ENCODE measurements around the gene RFFL. TPM values are rescaled to one million over a fixed set of nuclear protein-coding genes. Genes with fewer than 3 reads are reported as not detected.

The RFFL gene
- polyA plus RNA-seq, 2 of the 4 experiments (the other 2 are of a cell fraction): 22.7 to 35.5 TPM

DNA sequence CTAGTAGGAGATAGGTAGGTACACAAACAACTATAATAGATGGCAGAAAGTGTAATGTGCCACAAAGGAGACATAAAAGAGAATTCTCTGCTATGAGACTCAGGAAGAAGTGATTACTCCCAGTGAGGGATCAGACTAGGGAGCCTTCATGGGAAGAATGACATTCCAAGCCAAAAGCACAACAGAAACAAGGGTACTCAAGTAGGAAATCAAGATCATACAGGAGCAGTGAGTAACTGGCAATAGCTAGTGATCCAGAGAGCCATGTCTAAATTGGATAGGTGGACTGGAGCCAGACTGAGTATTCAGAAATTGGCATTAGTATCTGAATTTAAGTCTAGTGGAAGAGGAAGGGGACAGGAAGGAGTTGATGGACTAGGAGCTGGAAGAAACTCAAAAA, 10.7 kb downstream of the RFFL start:
- CTCF ChIA-PET: interaction anchor here (1.3 to 3.3 kb wide), 7 partner anchors 8 to 67 kb away, joined by 3 to 11 read pairs (median 4); partner anchors contain the start of genes RAD51D and RFFL
- H3K9me3 ChIP-seq: no peaks in the 10 kb centered on the region
- H3K4me3 ChIP-seq: no peak overlapping the region
- ATAC-seq (peak in 1 of 2 experiments; percentile 11; a peak in 1 of 6 replicates), FAIRE-seq (no peak), DNase-seq (ENCODE audit: low read depth in 1 of 2, low spot score in 1 of 2) (no peak)
- H3K4me2 ChIP-seq: peak overlapping the region; percentile 62
- TF ChIP-seq HOXB5 (CRISPR knock-in tag; IDR thresholded peaks at IDR 0.05): no peak
- TF ChIP-seq RFX5 (IDR thresholded peaks at IDR 0.05): no peak
- no peak for TF ChIP-seq JUNB (IDR thresholded peaks at IDR 0.05)
- TF ChIP-seq, protein P1, sequence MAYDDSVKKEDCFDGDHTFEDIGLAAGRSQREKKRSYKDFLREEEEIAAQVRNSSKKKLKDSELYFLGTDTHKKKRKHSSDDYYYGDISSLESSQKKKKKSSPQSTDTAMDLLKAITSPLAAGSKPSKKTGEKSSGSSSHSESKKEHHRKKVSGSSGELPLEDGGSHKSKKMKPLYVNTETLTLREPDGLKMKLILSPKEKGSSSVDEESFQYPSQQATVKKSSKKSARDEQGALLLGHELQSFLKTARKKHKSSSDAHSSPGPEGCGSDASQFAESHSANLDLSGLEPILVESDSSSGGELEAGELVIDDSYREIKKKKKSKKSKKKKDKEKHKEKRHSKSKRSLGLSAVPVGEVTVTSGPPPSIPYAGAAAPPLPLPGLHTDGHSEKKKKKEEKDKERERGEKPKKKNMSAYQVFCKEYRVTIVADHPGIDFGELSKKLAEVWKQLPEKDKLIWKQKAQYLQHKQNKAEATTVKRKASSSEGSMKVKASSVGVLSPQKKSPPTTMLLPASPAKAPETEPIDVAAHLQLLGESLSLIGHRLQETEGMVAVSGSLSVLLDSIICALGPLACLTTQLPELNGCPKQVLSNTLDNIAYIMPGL (CRISPR knock-in tag; IDR thresholded peaks at IDR 0.05; ENCODE audit: borderline replicate concordance): no peak
- no peak for TF ChIP-seq EHMT2 (IDR thresholded peaks at IDR 0.05; ENCODE audit: low read depth)
- TF ChIP-seq MYC (IDR thresholded peaks at IDR 0.05; ENCODE audit: borderline replicate concordance, low read length): no peak
- TF ChIP-seq, protein P2, sequence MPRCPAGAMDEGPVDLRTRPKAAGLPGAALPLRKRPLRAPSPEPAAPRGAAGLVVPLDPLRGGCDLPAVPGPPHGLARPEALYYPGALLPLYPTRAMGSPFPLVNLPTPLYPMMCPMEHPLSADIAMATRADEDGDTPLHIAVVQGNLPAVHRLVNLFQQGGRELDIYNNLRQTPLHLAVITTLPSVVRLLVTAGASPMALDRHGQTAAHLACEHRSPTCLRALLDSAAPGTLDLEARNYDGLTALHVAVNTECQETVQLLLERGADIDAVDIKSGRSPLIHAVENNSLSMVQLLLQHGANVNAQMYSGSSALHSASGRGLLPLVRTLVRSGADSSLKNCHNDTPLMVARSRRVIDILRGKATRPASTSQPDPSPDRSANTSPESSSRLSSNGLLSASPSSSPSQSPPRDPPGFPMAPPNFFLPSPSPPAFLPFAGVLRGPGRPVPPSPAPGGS (IDR thresholded peaks at IDR 0.05): no peak
- TF ChIP-seq CHD4 (IDR thresholded peaks at IDR 0.05; ENCODE audit: borderline replicate concordance): no peak
- no peak for TF ChIP-seq FOXS1 (CRISPR knock-in tag; IDR thresholded peaks at IDR 0.05)
- no peak for TF ChIP-seq E2F6 (IDR thresholded peaks at IDR 0.05; ENCODE audit: borderline replicate concordance, low read depth)
- TF ChIP-seq CBX8 (IDR thresholded peaks at IDR 0.05): no peak
- TF ChIP-seq PHF8 (IDR thresholded peaks at IDR 0.05; ENCODE audit: borderline replicate concordance, low read depth): no peak
- TF ChIP-seq, protein P3, sequence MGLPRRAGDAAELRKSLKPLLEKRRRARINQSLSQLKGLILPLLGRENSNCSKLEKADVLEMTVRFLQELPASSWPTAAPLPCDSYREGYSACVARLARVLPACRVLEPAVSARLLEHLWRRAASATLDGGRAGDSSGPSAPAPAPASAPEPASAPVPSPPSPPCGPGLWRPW (IDR thresholded peaks at IDR 0.05): no peak
- TF ChIP-seq MAFK (IDR thresholded peaks at IDR 0.05; ENCODE audit: partially characterized antibody): no peak
- TF ChIP-seq, protein P4, sequence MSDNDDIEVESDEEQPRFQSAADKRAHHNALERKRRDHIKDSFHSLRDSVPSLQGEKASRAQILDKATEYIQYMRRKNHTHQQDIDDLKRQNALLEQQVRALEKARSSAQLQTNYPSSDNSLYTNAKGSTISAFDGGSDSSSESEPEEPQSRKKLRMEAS (IDR thresholded peaks at IDR 0.05): no peak
- no peak for TF ChIP-seq HDAC2 (IDR thresholded peaks at IDR 0.05)
- no peak for TF ChIP-seq CEBPB (IDR thresholded peaks at IDR 0.05)
- TF ChIP-seq EP300 (IDR thresholded peaks at IDR 0.05): no peak
- no peak for TF ChIP-seq ZNF302 (CRISPR knock-in tag; IDR thresholded peaks at IDR 0.05)
- no peak overlapping the region for H3K27ac ChIP-seq
- H3K4me1 ChIP-seq: peaks cover 40% of the 10 kb centered on the region
- POLR2A ChIA-PET: interaction anchor here (1.2 kb wide), 1 partner anchor 11 kb away, joined by 3 read pairs; the partner anchor contains the start of gene RFFL

- no peak for ATAC-seq
- TF ChIP-seq SREBF2 (IDR thresholded peaks at IDR 0.05) (no peak), ELK1 (IDR thresholded peaks at IDR 0.05; ENCODE audit: low read depth, low read length) (no peak), KDM1A (IDR thresholded peaks at IDR 0.05; ENCODE audit: low read depth) (no peak), RAD21 (conservative IDR thresholded peaks at IDR 0.05 in 1 of 2, IDR thresholded peaks at IDR 0.05 in 1 of 2) (no peak), HOXA7 (CRISPR knock-in tag; IDR thresholded peaks at IDR 0.05) (0 out of 2 replicates have a peak, but pooled peaks have one; percentile 42), RFX5 (IDR thresholded peaks at IDR 0.05) (no peak), USF2 (IDR thresholded peaks at IDR 0.05) (no peak)
- TF ChIP-seq, protein P2 (IDR thresholded peaks at IDR 0.05): no peak
- CTCF ChIA-PET: interaction anchor here (1.5 to 3.3 kb wide), 2 partner anchors 9 to 11 kb away, joined by 3 to 11 read pairs; no protein-coding TSS in a partner anchor
Measured at GRCh38 chr17:35052241-35052610, 11.3 kb downstream of the RFFL start.

More at GRCh38 chr17:35052241-35052610, 11.3 kb downstream of the RFFL start:
- H3K9me3 ChIP-seq: no peaks in the 10 kb centered on the region
- H3K4me2 ChIP-seq: peak overlapping the region; percentile 62
- no peak for FAIRE-seq
- POLR2A ChIA-PET: no interaction called here
- H3K4me1 ChIP-seq: peaks cover 44% of the 10 kb centered on the region
- no peak overlapping the region for H3K4me3 ChIP-seq
- no peak for DNase-seq (ENCODE audit: low read depth in 1 of 2, low spot score in 1 of 2)
- H3K27ac ChIP-seq: peak overlapping the region in 1 of 2 experiments; percentile 23; a peak in 3 of 6 replicates
